GM21786 (cell line): ENCODE results near the gene SETD1A.

Experiments
- ATAC-seq: cut with Tn5 transposase; IDR thresholded peaks from one replicate; pipeline ENCODE4 v1.9.1; 2021; ENCODE audit not compliant: unreplicated experiment

The SETD1A gene

GRCh38 chr16:30953111-30953510 is 4.4 kb upstream of the SETD1A start:
- no peak for ATAC-seq

DNA sequence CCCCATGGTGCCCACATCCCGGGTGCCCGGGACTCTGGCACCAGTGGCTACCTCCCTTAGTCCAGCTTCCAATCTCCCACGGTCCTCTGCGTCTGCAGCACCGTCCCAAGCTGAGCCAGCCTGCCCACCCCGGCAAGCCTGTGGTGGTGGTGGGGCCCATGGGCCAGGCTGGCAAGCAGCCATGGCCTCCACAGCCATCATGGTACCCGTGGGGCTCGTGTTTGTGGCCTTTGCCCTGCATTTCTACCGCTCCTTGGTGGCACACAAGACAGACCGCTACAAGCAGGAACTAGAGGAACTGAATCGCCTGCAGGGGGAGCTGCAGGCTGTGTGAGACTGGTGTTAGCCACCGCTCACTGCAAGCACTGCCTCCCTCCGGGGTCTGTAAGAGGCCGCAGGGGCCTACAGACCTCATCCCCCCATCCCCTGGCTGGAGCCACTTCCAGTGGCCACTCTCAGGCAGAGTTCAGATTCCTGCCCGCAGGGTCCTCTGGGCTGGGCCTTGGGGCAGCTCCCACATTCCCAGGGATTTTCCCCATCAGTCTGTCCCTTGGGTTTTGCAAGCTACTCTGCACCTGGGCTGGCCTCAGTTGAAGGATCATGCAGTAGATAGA is 3.9 kb upstream of the SETD1A start:
- no peak for ATAC-seq

- ATAC-seq: no peak
Measured at GRCh38 chr16:30954993-30955392, 2.6 kb upstream of the SETD1A start.

- ATAC-seq: no peak
Measured at GRCh38 chr16:30956601-30957455, 726 bp upstream of the SETD1A start.

- peak; percentile 19 for ATAC-seq
Measured at GRCh38 chr16:30958175-30959079, 873 bp downstream of the SETD1A start.

GRCh38 chr16:30961384-30961783 is 3.8 kb downstream of the SETD1A start:
- no peak for ATAC-seq

DNA sequence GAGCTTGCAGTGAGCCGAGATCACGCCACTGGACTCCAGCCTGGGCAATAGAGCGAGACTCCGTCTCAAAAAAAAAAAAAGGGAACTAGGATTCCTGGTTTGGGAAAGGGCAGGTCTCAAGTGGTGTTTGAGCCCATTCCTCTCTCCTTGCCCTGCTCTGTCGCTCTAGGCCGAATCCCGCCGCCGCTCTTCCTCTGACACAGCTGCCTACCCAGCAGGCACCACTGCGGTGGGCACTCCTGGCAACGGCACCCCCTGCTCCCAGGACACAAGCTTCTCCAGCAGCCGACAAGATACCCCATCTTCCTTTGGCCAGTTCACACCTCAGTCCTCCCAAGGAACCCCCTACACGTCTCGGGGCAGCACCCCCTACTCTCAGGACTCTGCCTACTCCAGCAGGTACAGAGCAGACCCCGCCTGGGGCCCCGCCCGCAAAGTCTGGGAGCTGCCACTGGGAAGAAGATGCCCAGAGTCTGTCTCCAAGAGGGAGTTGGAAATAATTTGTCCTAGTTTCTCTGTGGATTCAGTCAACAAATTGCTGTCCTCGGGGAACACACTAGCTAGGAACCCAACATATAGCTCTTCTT is 6.5 kb downstream of the SETD1A start:
- ATAC-seq: no peak

DNA sequence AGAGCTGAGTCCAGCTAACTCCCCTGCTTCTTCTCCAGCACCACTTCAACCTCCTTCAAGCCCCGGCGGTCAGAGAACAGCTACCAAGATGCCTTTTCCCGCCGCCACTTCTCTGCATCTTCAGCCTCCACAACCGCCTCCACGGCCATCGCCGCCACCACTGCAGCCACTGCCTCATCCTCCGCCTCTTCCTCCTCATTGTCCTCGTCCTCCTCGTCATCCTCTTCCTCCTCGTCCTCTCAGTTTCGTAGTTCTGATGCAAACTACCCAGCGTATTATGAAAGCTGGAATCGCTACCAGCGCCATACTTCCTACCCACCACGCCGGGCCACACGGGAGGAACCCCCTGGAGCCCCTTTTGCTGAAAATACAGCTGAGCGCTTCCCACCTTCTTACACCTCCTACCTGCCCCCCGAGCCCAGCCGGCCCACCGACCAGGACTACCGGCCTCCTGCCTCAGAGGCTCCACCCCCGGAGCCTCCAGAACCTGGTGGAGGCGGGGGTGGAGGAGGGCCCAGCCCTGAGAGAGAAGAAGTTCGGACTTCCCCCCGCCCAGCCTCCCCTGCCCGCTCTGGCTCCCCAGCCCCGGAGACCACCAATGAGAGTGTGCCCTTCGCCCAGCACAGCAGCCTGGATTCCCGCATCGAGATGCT is 7.1 kb downstream of the SETD1A start:
- ATAC-seq: no peak

GRCh38 chr16:30965436-30965835 is 7.9 kb downstream of the SETD1A start:
- no peak for ATAC-seq

GRCh38 chr16:30966033-30966619 is 8.6 kb downstream of the SETD1A start:
- ATAC-seq: no peak

DNA sequence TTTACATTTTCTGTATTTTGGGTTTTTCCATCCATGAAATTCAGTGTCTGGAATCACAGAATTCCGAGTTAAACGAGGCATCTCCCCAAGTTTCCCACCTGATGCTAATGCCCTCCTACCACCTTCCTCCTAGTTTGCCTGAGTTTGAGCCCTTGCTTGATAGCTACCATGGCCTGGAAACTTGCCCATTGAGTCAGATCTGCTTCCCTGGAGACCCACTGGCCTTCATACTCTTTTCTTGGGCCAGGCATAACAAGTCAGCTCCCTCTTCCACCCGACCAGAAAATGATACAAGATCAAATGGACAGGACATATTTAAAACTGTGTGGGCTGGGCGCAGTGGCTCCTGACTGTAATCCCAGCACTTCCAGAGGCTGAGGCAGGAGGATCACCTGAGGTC is 10.2 kb downstream of the SETD1A start:
- no peak for ATAC-seq

DNA sequence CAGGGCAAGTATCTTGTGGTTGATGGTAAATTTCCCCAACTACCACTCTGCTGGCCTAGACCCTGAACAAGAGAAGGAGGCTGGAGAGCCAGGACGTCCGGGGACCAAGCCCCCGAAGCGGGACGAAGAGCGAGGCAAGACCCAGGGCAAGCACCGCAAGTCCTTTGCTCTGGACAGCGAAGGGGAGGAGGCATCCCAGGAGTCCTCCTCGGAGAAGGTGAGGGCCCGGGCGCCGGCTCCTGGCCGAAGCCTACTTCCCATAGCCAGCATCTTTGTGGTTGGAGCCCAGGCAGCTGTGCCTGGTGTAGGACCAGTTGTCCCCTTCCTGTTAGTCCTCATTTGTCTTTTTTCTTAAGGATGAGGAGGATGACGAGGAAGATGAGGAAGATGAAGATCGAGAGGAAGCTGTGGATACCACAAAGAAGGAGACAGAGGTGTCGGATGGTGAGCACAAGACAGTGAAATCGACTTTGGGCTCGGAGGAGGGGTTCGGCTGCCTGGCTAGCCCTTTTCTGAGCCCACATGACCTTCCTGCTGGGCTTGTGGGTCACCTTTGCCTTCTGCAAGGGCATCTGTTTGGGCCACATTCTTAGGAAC is 11.8 kb downstream of the SETD1A start:
- no peak for ATAC-seq

GRCh38 chr16:30971298-30971697 is 13.7 kb downstream of the SETD1A start:
- no peak for ATAC-seq

GRCh38 chr16:30972872-30973271 is 15.3 kb downstream of the SETD1A start:
- ATAC-seq: no peak

GRCh38 chr16:30974348-30974747 is 16.8 kb downstream of the SETD1A start:
- no peak for ATAC-seq

DNA sequence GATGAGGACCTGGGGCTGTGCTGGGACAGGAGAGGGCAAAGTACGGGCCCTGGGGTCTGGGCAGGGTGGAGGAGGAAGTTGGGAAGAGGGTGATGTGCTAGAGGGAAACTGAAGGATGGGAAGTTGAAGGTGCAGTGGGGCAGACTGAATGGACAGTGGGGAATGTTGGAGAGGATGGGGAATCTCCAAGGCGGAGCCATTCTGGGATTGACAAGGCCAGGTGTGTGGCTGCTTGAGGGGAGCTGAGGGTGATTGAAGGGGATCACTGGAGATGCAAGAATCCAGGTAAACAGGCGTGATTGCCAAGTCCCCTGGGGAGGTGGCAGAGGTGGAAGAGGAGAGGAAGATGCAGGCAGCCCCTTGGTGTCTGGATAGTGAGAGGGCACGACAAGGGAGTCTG is 18.9 kb downstream of the SETD1A start:
- no peak for ATAC-seq

- no peak for ATAC-seq
Measured at GRCh38 chr16:30977502-30977901, 19.9 kb downstream of the SETD1A start.

DNA sequence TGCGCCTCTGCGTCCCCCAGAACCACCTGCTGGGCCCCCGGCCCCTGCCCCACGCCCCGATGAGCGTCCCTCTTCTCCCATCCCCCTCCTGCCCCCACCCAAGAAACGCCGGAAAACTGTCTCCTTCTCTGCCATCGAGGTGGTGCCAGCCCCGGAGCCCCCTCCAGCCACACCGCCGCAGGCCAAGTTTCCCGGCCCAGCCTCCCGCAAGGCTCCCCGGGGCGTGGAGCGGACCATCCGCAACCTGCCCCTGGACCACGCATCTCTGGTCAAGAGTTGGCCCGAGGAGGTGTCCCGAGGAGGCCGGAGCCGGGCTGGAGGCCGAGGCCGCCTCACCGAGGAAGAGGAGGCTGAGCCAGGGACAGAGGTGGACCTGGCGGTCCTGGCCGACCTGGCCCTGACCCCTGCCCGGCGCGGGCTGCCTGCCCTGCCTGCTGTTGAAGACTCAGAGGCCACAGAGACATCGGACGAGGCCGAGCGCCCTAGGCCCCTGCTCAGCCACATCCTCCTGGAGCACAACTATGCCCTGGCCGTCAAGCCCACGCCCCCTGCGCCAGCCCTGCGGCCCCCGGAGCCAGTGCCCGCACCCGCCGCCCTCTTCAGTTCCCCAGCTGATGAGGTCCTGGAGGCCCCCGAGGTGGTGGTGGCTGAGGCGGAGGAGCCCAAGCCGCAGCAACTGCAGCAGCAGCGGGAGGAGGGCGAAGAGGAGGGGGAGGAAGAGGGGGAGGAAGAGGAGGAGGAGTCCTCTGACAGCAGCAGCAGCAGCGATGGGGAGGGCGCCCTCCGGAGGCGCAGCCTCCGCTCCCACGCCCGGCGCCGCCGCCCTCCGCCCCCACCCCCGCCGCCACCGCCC is 21.8 kb downstream of the SETD1A start:
- ATAC-seq: no peak

DNA sequence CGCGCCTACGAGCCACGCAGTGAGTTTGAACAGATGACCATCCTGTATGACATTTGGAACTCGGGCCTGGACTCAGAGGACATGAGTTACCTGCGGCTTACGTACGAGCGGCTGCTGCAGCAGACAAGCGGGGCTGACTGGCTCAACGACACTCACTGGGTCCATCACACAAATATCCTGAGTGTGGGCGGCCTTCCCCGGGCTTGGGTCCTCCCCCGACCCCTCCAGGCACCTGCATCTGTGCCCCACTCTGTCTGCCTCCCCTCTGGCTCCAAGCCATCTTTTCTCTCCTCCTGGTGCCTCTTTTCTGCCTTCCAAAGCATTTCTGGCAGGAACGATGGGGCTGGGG is 22.4 kb downstream of the SETD1A start:
- no peak for ATAC-seq
